Measurements from ENCODE around the gene NELL1. TPM values are rescaled to one million over a fixed set of nuclear protein-coding genes. Genes with fewer than 3 reads are reported as not detected.

The NELL1 gene
- polyA plus RNA-seq, 1 of the 3 experiments (the other 2 are of a cell fraction), result not detected

DNA sequence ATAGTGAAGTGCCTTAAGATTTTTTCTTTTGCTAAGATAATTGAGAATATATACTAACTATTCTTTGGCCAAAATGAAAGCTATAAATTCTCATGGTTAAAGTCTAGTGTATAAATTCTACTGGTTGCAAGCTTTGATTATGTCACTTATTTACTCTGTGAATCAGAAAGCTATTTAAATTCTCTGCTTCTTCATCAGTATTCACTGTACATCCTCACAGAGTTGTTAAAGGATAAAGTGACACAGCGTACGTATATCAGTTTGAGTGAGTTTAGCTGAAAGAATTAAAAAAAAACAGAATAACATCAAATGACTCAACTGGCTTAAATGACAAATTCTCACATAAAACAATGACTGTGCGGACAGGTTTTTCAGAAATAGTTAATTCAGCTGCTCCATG lies 453.1 kb downstream of the NELL1 start:
- POLR2A ChIA-PET, result no interaction called here
- no peaks in the 10 kb centered on the region for H3K36me3 ChIP-seq (replicated peaks in 1 of 2; ENCODE audit: control insufficient read depth in 1 of 2, insufficient read depth in 2 of 2, low read length in 1 of 2)

DNA sequence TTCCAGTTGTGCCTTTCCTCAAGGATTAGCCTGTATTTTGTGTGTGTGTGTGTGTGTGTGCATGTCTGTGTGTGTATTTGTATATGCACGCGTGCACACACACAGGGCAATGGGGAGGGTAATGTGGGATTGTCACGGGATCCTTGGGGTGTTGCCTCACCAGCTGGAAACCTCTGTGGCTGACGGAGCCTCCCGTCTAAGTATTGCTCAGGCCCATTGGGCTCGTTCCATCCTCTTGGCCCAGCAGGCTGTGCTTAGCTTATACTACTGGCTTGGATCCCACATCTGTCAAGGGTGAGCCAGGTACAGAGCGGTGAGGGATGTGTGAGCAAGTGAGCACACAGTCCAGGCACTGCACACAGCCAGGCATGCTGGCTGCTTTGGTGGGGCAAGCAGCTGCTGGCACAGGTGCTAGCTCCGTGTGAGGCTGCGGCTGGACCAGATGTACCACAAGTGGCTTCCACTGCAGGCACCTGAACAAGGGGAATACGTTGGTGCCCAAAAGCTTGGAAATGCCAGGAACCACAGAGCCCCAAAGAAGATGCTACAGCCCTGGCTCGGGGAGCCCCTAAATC lies 462.8 kb downstream of the NELL1 start:
- no peak overlapping the region for H2AFZ ChIP-seq (ENCODE audit: low read depth)
- no peaks in the 10 kb centered on the region for H3F3A ChIP-seq (replicated peaks; ENCODE audit: insufficient read depth)
- no peak overlapping the region for H3K4me2 ChIP-seq
- H3K79me2 ChIP-seq (ENCODE audit: insufficient read depth), result no peaks in the 10 kb centered on the region
- no peaks in the 10 kb centered on the region for H3K27me3 ChIP-seq (ENCODE audit: insufficient read depth)
- H4K20me1 ChIP-seq (ENCODE audit: insufficient read depth), result no peaks in the 10 kb centered on the region
- ChIA-PET POLR2A (no interaction called here), CTCF (interaction anchor here (1.0 to 1.2 kb wide), 2 partner anchors 11 to 15 kb away, joined by 3 read pairs; no protein-coding TSS in a partner anchor)
- no peak overlapping the region for H3K4me3 ChIP-seq (ENCODE audit: low read depth in 2 of 2, low read length in 1 of 2)
- 39% methylated on average over 7 of the region's 11 CpGs for WGBS (ENCODE audit: low lambda C conversion rate)
- H3K36me3 ChIP-seq (replicated peaks in 1 of 2; ENCODE audit: control insufficient read depth in 1 of 2, insufficient read depth in 2 of 2, low read length in 1 of 2), result no peaks in the 10 kb centered on the region
- no peaks in the 10 kb centered on the region for H3K4me1 ChIP-seq (ENCODE audit: control insufficient read depth in 1 of 2, insufficient read depth in 2 of 2, low read depth in 1 of 2, low read length in 1 of 2)
- H3K27ac ChIP-seq (ENCODE audit: low read depth in 2 of 2, low read length in 1 of 2), result no peak overlapping the region
- no peaks in the 10 kb centered on the region for H3K9me3 ChIP-seq
- no peaks in the 10 kb centered on the region for H3K9me2 ChIP-seq
- no peak for DNase-seq
- no peak overlapping the region for H3K9ac ChIP-seq
- TF ChIP-seq RCOR1 (IDR thresholded peaks at IDR 0.05; ENCODE audit: low read length), result no peak
- TF ChIP-seq, protein P1, sequence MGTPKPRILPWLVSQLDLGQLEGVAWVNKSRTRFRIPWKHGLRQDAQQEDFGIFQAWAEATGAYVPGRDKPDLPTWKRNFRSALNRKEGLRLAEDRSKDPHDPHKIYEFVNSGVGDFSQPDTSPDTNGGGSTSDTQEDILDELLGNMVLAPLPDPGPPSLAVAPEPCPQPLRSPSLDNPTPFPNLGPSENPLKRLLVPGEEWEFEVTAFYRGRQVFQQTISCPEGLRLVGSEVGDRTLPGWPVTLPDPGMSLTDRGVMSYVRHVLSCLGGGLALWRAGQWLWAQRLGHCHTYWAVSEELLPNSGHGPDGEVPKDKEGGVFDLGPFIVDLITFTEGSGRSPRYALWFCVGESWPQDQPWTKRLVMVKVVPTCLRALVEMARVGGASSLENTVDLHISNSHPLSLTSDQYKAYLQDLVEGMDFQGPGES (IDR thresholded peaks at IDR 0.05; ENCODE audit: low read depth, low read length), result no peak
- TF ChIP-seq RFX5 (IDR thresholded peaks at IDR 0.05; ENCODE audit: low read length), result no peak
- TF ChIP-seq RAD21 (IDR thresholded peaks at IDR 0.05; ENCODE audit: low read length), result no peak
- TF ChIP-seq EP300 (IDR thresholded peaks at IDR 0.05; ENCODE audit: borderline replicate concordance in 1 of 2, low read depth in 1 of 2, low read length in 1 of 2), result no peak
- TF ChIP-seq EZH2phosphoT487 (IDR thresholded peaks at IDR 0.05; ENCODE audit: borderline replicate concordance, low read depth), result no peak
- TF ChIP-seq, protein P2, sequence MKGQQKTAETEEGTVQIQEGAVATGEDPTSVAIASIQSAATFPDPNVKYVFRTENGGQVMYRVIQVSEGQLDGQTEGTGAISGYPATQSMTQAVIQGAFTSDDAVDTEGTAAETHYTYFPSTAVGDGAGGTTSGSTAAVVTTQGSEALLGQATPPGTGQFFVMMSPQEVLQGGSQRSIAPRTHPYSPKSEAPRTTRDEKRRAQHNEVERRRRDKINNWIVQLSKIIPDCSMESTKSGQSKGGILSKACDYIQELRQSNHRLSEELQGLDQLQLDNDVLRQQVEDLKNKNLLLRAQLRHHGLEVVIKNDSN (IDR thresholded peaks at IDR 0.05; ENCODE audit: borderline replicate concordance, low read depth), result no peak
- no peak for TF ChIP-seq JUND (IDR thresholded peaks at IDR 0.05)

More for the DNA sequence above, 453.1 kb downstream of the NELL1 start:
- WGBS (ENCODE audit: low lambda C conversion rate), result 69% methylated on average over 3 of the region's 3 CpGs
- H3K79me2 ChIP-seq (ENCODE audit: insufficient read depth), result no peaks in the 10 kb centered on the region
- H3K4me3 ChIP-seq (ENCODE audit: low read depth in 2 of 2, low read length in 1 of 2), result no peak overlapping the region
- H3K27me3 ChIP-seq (ENCODE audit: insufficient read depth), result no peaks in the 10 kb centered on the region
- DNase-seq, result no peak
- no peak overlapping the region for H2AFZ ChIP-seq (ENCODE audit: low read depth)
- H3F3A ChIP-seq (replicated peaks; ENCODE audit: insufficient read depth), result no peaks in the 10 kb centered on the region
- no peak overlapping the region for H3K4me2 ChIP-seq
- H3K9ac ChIP-seq, result no peak overlapping the region
- H3K9me2 ChIP-seq, result no peaks in the 10 kb centered on the region
- no peaks in the 10 kb centered on the region for H3K4me1 ChIP-seq (ENCODE audit: control insufficient read depth in 1 of 2, insufficient read depth in 2 of 2, low read depth in 1 of 2, low read length in 1 of 2)
- TF ChIP-seq NRF1 (IDR thresholded peaks at IDR 0.05; ENCODE audit: low read depth, low read length), result no peak
- no peak overlapping the region for H3K27ac ChIP-seq (ENCODE audit: low read depth in 2 of 2, low read length in 1 of 2)
- H4K20me1 ChIP-seq (ENCODE audit: insufficient read depth), result no peaks in the 10 kb centered on the region
- CTCF ChIA-PET, result interaction anchor here (0.6 to 1.5 kb wide), 2 partner anchors 31 to 839 kb away, joined by 3 to 4 read pairs; no protein-coding TSS in a partner anchor
- H3K9me3 ChIP-seq, result no peaks in the 10 kb centered on the region; the same call in 1 of the 2 replicates

DNA sequence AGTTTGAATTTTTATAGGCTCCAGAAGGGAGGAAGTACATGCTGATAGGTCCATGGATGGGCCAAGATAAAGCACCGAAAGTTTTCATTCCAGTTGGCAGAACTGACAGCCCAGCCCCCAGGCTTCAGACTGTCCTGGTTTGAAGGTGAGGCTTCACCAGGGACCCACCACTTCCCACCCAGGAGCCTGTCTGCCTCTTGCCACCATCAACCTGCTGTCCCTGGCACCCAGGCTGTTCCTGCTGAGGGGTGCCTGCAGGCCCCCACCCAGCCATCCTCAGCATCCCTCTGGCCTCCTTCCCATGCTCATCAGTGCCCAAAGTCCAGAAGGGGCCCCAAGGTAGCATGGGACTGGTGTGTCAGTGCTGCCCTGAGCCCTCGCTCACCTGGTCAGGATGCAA lies 463.9 kb downstream of the NELL1 start:
- H2AFZ ChIP-seq (ENCODE audit: low read depth), result no peak overlapping the region
- TF ChIP-seq CHD2 (IDR thresholded peaks at IDR 0.05; ENCODE audit: low read length, partially characterized antibody) (no peak), ELF1 (IDR thresholded peaks at IDR 0.05) (no peak)
- TF ChIP-seq, protein P3, sequence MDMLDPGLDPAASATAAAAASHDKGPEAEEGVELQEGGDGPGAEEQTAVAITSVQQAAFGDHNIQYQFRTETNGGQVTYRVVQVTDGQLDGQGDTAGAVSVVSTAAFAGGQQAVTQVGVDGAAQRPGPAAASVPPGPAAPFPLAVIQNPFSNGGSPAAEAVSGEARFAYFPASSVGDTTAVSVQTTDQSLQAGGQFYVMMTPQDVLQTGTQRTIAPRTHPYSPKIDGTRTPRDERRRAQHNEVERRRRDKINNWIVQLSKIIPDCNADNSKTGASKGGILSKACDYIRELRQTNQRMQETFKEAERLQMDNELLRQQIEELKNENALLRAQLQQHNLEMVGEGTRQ (IDR thresholded peaks at IDR 0.05; ENCODE audit: borderline replicate concordance, low read depth, low read length), result no peak
- H3K36me3 ChIP-seq (replicated peaks in 1 of 2; ENCODE audit: control insufficient read depth in 1 of 2, insufficient read depth in 2 of 2, low read length in 1 of 2), result no peaks in the 10 kb centered on the region
- H3F3A ChIP-seq (replicated peaks; ENCODE audit: insufficient read depth), result no peaks in the 10 kb centered on the region
- no peak overlapping the region for H3K4me2 ChIP-seq
- no peaks in the 10 kb centered on the region for H3K4me1 ChIP-seq (ENCODE audit: control insufficient read depth in 1 of 2, insufficient read depth in 2 of 2, low read depth in 1 of 2, low read length in 1 of 2)
- ChIA-PET POLR2A (no interaction called here), CTCF (interaction anchor here (1.2 kb wide), 1 partner anchor 14 kb away, joined by 3 read pairs; no protein-coding TSS in a partner anchor)
- H3K9ac ChIP-seq, result no peak overlapping the region
- WGBS (ENCODE audit: low lambda C conversion rate), result 20% methylated on average over 1 of the region's 2 CpGs
- H3K4me3 ChIP-seq (ENCODE audit: low read depth in 2 of 2, low read length in 1 of 2), result no peak overlapping the region
- H3K9me2 ChIP-seq, result no peaks in the 10 kb centered on the region
- H3K27me3 ChIP-seq (ENCODE audit: insufficient read depth), result no peaks in the 10 kb centered on the region
- no peaks in the 10 kb centered on the region for H3K9me3 ChIP-seq
- no peaks in the 10 kb centered on the region for H4K20me1 ChIP-seq (ENCODE audit: insufficient read depth)
- no peak for DNase-seq
- no peaks in the 10 kb centered on the region for H3K79me2 ChIP-seq (ENCODE audit: insufficient read depth)
- no peak overlapping the region for H3K27ac ChIP-seq (ENCODE audit: low read depth in 2 of 2, low read length in 1 of 2)
